ENCODE results near the gene ATP11C. TPM values are rescaled to one million over a fixed set of nuclear protein-coding genes. Genes with fewer than 3 reads are reported as not detected.
A peak's percentile ranks its signal among the peaks of the same experiment; 100 is the strongest.

The ATP11C gene
- total and polyA plus RNA-seq, 10 of the 15 experiments (the other 5 are each of a cell fraction or from before 2014, with no cell fraction given), result 16.2 to 44.0 (median 24.8) TPM

- intact Hi-C loops (cut with micrococcal nuclease; ENCODE audit: unreplicated experiment) (no loop called here), in situ Hi-C loops (cut with MboI) (no loop called here)
- ATAC-seq (no peak), FAIRE-seq (no peak), DNase-seq (ENCODE audit: low read depth, low spot score) (no peak)
- 36% methylated on average over 2 of the region's 2 CpGs for whole genome bisulfite sequencing (ENCODE audit: insufficient coverage, insufficient replicate concordance, low lambda C conversion rate, missing lambda C conversion rate)
- TSS peak; percentile 13 for BruUV-seq (replicated peaks)
- no peaks in the 10 kb centered on the region for H3K27me3 ChIP-seq (replicated peaks in 1 of 2; ENCODE audit: control insufficient read depth in 2 of 2, insufficient read depth in 2 of 2, low read length in 1 of 2)
- H2AFZ ChIP-seq (ENCODE audit: control insufficient read depth, low read depth, low read length), result no peak overlapping the region
- ChIA-PET CTCF (no interaction called here), SMC1A (ENCODE audit: uncharacterized antibody, unreplicated experiment) (interaction anchor here (1.3 to 1.4 kb wide), 2 partner anchors 9 to 67 kb away, joined by 3 read pairs; no protein-coding TSS in a partner anchor), RAD21 (ENCODE audit: unreplicated experiment) (interaction anchor here (1.5 kb wide), 1 partner anchor 32 kb away, joined by 3 read pairs; no protein-coding TSS in a partner anchor), POLR2A (interaction anchor here (0.6 kb wide), 1 partner anchor 32 kb away, joined by 4 read pairs; no protein-coding TSS in a partner anchor)
- H3K79me2 ChIP-seq (ENCODE audit: control insufficient read depth, insufficient read depth, low read length), result peaks cover 9% of the 10 kb centered on the region
- no peaks in the 10 kb centered on the region for H3K9me3 ChIP-seq (replicated peaks; ENCODE audit: control insufficient read depth, insufficient read depth, low read length)
- H3K4me2 ChIP-seq (ENCODE audit: control insufficient read depth, insufficient read depth), result no peak overlapping the region
- TF ChIP-seq MAX (IDR thresholded peaks at IDR 0.05; ENCODE audit: low read depth, low read length) (no peak), PAX5 (IDR thresholded peaks at IDR 0.05; ENCODE audit: borderline replicate concordance, low read depth, low read length) (no peak), NBN (IDR thresholded peaks at IDR 0.05) (no peak), YBX1 (IDR thresholded peaks at IDR 0.05) (no peak), SRF (IDR thresholded peaks at IDR 0.05; ENCODE audit: low read depth in 2 of 2, low read length in 2 of 2) (no peak), WRNIP1 (IDR thresholded peaks at IDR 0.05; ENCODE audit: borderline replicate concordance, low read depth, low read length) (no peak), SMAD5 (IDR thresholded peaks at IDR 0.05; ENCODE audit: low read depth) (no peak), CREB1 (IDR thresholded peaks at IDR 0.05; ENCODE audit: low read depth) (no peak), BRCA1 (IDR thresholded peaks at IDR 0.05; ENCODE audit: low read depth, low read length) (no peak)
- TF ChIP-seq, protein P1, sequence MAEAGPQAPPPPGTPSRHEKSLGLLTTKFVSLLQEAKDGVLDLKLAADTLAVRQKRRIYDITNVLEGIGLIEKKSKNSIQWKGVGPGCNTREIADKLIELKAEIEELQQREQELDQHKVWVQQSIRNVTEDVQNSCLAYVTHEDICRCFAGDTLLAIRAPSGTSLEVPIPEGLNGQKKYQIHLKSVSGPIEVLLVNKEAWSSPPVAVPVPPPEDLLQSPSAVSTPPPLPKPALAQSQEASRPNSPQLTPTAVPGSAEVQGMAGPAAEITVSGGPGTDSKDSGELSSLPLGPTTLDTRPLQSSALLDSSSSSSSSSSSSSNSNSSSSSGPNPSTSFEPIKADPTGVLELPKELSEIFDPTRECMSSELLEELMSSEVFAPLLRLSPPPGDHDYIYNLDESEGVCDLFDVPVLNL (IDR thresholded peaks at IDR 0.05; ENCODE audit: low read depth, low read length), result no peak
- no peaks in the 10 kb centered on the region for H4K20me1 ChIP-seq (ENCODE audit: control insufficient read depth, insufficient read depth)
- no peak overlapping the region for H3K27ac ChIP-seq (ENCODE audit: control insufficient read depth, insufficient read depth)
- no peaks in the 10 kb centered on the region for H3K4me1 ChIP-seq (ENCODE audit: control insufficient read depth, insufficient read depth, low read length)
- H3K4me3 ChIP-seq, result no peak overlapping the region
- no peaks in the 10 kb centered on the region for H3K36me3 ChIP-seq (ENCODE audit: control insufficient read depth in 2 of 2, insufficient read depth in 2 of 2, low read length in 1 of 2)
- H3K9ac ChIP-seq (ENCODE audit: control insufficient read depth, insufficient read depth, low read length), result no peak overlapping the region
These were observed 34.5 kb downstream of the ATP11C start for GRCh38 chrX:139898334-139898733.
